Mesendoderm (in vitro differentiated cells): ENCODE measurements around the gene HMX3.
A peak's percentile ranks its signal among the peaks of the same experiment; 100 is the strongest.

Experiments used
- DNase-seq: peaks from one replicate; pipeline ENCODE4 v3.0.0; 2013
- H2AK5ac ChIP-seq: 2 replicates; pipeline ENCODE4 v1.6.1; 2013; ENCODE audit warnings: low read length, inconsistent platforms
- H2BK120ac ChIP-seq: 2 replicates; pipeline ENCODE4 v1.6.1; 2013; ENCODE audit warnings: low read depth, mild to moderate bottlenecking, low read length, moderate library complexity, mixed read lengths
- H2BK15ac ChIP-seq: replicated peaks from 2 replicates; pipeline ENCODE4 v1.6.1; 2013; ENCODE audit warnings: low read depth, mild to moderate bottlenecking, moderate library complexity
- H2BK5ac ChIP-seq: 2 replicates; pipeline ENCODE4 v1.6.1; 2013; ENCODE audit warnings: low read length, inconsistent platforms
- H3K18ac ChIP-seq: 2 replicates; pipeline ENCODE4 v1.6.1; 2013; ENCODE audit warnings: mild to moderate bottlenecking, low read length, mixed read lengths
- H3K23ac ChIP-seq: one replicate; pipeline ENCODE4 v1.6.1; 2013; ENCODE audit warnings: low read length
- H3K27ac ChIP-seq: 2 replicates; pipeline ENCODE4 v1.5.1; 2013; ENCODE audit warnings: low read depth, mild to moderate bottlenecking, inconsistent platforms, low read length, moderate library complexity
- H3K27me3 ChIP-seq: 2 replicates; pipeline ENCODE4 v1.6.1; 2013; ENCODE audit warnings: low read length, control low read depth, mild to moderate bottlenecking, inconsistent platforms; ENCODE audit not compliant: insufficient read depth, poor library complexity
- H3K36me3 ChIP-seq: 2 replicates; pipeline ENCODE4 v1.6.1; 2013; ENCODE audit warnings: low read length, inconsistent platforms; ENCODE audit not compliant: control insufficient read depth, insufficient read depth
- H3K4ac ChIP-seq: one replicate; pipeline ENCODE4 v1.6.1; 2013; ENCODE audit warnings: low read depth, mild to moderate bottlenecking, low read length, moderate library complexity
- H3K4me1 ChIP-seq: 2 replicates; pipeline ENCODE4 v1.6.1; 2013; ENCODE audit warnings: low read depth, low read length, inconsistent platforms; ENCODE audit not compliant: control insufficient read depth
- H3K4me2 ChIP-seq: 2 replicates; pipeline ENCODE4 v1.6.1; 2013; ENCODE audit warnings: low read length
- H3K4me3 ChIP-seq: 2 replicates; pipeline ENCODE4 v1.5.1; 2013; ENCODE audit warnings: mild to moderate bottlenecking, low read length
- H3K56ac ChIP-seq: one replicate; pipeline ENCODE4 v1.6.1; 2013; ENCODE audit warnings: low read length
- H3K79me1 ChIP-seq: 2 replicates; pipeline ENCODE4 v1.6.1; 2013; ENCODE audit warnings: low read length, inconsistent platforms
- H3K79me2 ChIP-seq: 2 replicates; pipeline ENCODE4 v1.6.1; 2013; ENCODE audit warnings: mild to moderate bottlenecking, low read length; ENCODE audit not compliant: control insufficient read depth, insufficient read depth
- H3K9ac ChIP-seq: 2 replicates; pipeline ENCODE4 v1.6.1; 2013; ENCODE audit warnings: low read length, inconsistent platforms
- H4K5ac ChIP-seq: one replicate; pipeline ENCODE4 v1.6.1; 2013; ENCODE audit warnings: low read length
- H4K8ac ChIP-seq: one replicate; pipeline ENCODE4 v1.6.1; 2013; ENCODE audit warnings: low read depth, mild to moderate bottlenecking, control low read depth, low read length, moderate library complexity
- WGBS: extraction: QIAGEN DNeasy Blood & Tissue Kit; methylation state at CpG from one replicate; pipeline ENCODE4 v1.1.7; 2013; ENCODE audit warnings: low lambda C conversion rate, missing lambda C conversion rate; ENCODE audit not compliant: insufficient coverage; ENCODE audit errors: extremely low coverage; 5-methylcytosine and 5-hydroxymethylcytosine counted together

HMX3 gene

GRCh38 chr10:123144697-123145541, 9.1 kb downstream of the HMX3 start:
- Histone ChIP-seq H3K27ac (no peak overlapping the region), H3K4me2 (no peak overlapping the region), H3K36me3 (no peaks in the 10 kb centered on the region), H3K18ac (no peak overlapping the region), H3K27me3 (peaks cover 94% of the 10 kb centered on the region), H3K79me1 (no peaks in the 10 kb centered on the region), H2BK5ac (no peak overlapping the region), H2BK15ac (no peak overlapping the region), H3K4me3 (no peak overlapping the region), H2AK5ac (no peak overlapping the region), H3K4ac (no peak overlapping the region), H3K23ac (no peak overlapping the region), H2BK120ac (no peak overlapping the region), H4K5ac (no peak overlapping the region), H3K56ac (no peak overlapping the region), H3K9ac (no peak overlapping the region), H3K4me1 (no peaks in the 10 kb centered on the region), H3K79me2 (no peaks in the 10 kb centered on the region), H4K8ac (no peak overlapping the region)
- no CpG with 5 or more reads among the region's 29 CpGs for WGBS
- DNase-seq, result peak; percentile 64

GRCh38 chr10:123145542-123146012, 9.8 kb downstream of the HMX3 start:
- Histone ChIP-seq H3K27me3 (peaks cover 94% of the 10 kb centered on the region), H2AK5ac (no peak overlapping the region)
- no CpG with 5 or more reads among the region's 14 CpGs for WGBS

GRCh38 chr10:123146013-123146893, 10.5 kb downstream of the HMX3 start:
- no peak overlapping the region for H3K18ac ChIP-seq
- no peaks in the 10 kb centered on the region for H3K4me1 ChIP-seq
- no peak overlapping the region for H4K5ac ChIP-seq
- no peak overlapping the region for H2BK120ac ChIP-seq
- H2BK15ac ChIP-seq, result no peak overlapping the region
- no peak overlapping the region for H4K8ac ChIP-seq
- no peak overlapping the region for H3K4me3 ChIP-seq
- H3K4ac ChIP-seq, result no peak overlapping the region
- H3K27me3 ChIP-seq, result peaks cover 92% of the 10 kb centered on the region
- WGBS, result no CpG with 5 or more reads among the region's 59 CpGs
- no peaks in the 10 kb centered on the region for H3K79me2 ChIP-seq
- no peak overlapping the region for H3K9ac ChIP-seq
- H3K79me1 ChIP-seq, result no peaks in the 10 kb centered on the region
- H3K27ac ChIP-seq, result no peak overlapping the region
- no peak for DNase-seq
- H2AK5ac ChIP-seq, result no peak overlapping the region
- H2BK5ac ChIP-seq, result no peak overlapping the region
- H3K36me3 ChIP-seq, result no peaks in the 10 kb centered on the region
- peak overlapping the region; percentile 32 for H3K56ac ChIP-seq
- no peak overlapping the region for H3K23ac ChIP-seq
- no peak overlapping the region for H3K4me2 ChIP-seq

More at GRCh38 chr10:123145542-123146012, 9.8 kb downstream of the HMX3 start:
- Histone ChIP-seq H3K27ac (no peak overlapping the region), H4K8ac (no peak overlapping the region), H2BK15ac (no peak overlapping the region), H2BK5ac (no peak overlapping the region), H3K36me3 (no peaks in the 10 kb centered on the region), H3K56ac (no peak overlapping the region), H3K9ac (no peak overlapping the region), H3K79me1 (no peaks in the 10 kb centered on the region), H3K4me2 (no peak overlapping the region), H3K4me3 (no peak overlapping the region), H3K79me2 (no peaks in the 10 kb centered on the region), H3K4me1 (no peaks in the 10 kb centered on the region), H3K18ac (no peak overlapping the region), H2BK120ac (no peak overlapping the region), H4K5ac (no peak overlapping the region), H3K23ac (no peak overlapping the region), H3K4ac (no peak overlapping the region)
- no peak for DNase-seq

GRCh38 chr10:123146894-123147634, 11.3 kb downstream of the HMX3 start:
- H4K8ac ChIP-seq, result no peak overlapping the region
- no peak overlapping the region for H3K23ac ChIP-seq
- no peak overlapping the region for H3K4ac ChIP-seq
- no peaks in the 10 kb centered on the region for H3K79me2 ChIP-seq
- WGBS, result no CpG with 5 or more reads among the region's 24 CpGs
- no peak overlapping the region for H3K4me3 ChIP-seq
- no peak overlapping the region for H2AK5ac ChIP-seq
- no peaks in the 10 kb centered on the region for H3K4me1 ChIP-seq
- H3K27ac ChIP-seq, result no peak overlapping the region
- no peak for DNase-seq
- H3K4me2 ChIP-seq, result no peak overlapping the region
- H3K9ac ChIP-seq, result no peak overlapping the region
- H2BK5ac ChIP-seq, result no peak overlapping the region
- no peaks in the 10 kb centered on the region for H3K79me1 ChIP-seq
- no peaks in the 10 kb centered on the region for H3K36me3 ChIP-seq
- no peak overlapping the region for H4K5ac ChIP-seq
- no peak overlapping the region for H2BK15ac ChIP-seq
- no peak overlapping the region for H3K18ac ChIP-seq
- peaks cover 87% of the 10 kb centered on the region for H3K27me3 ChIP-seq
- H2BK120ac ChIP-seq, result no peak overlapping the region
- peak overlapping the region; percentile 32 for H3K56ac ChIP-seq

- no peak within 1 kb of the TSS for H2BK120ac ChIP-seq
- H2BK15ac ChIP-seq, result no peak within 1 kb of the TSS
- H3K79me1 ChIP-seq, result no peaks in the 10 kb centered on the region
- peak within 1 kb of the TSS; percentile 44 for H3K56ac ChIP-seq
- H2BK5ac ChIP-seq, result no peak within 1 kb of the TSS
- no peak within 1 kb of the TSS for H3K23ac ChIP-seq
- no peak within 1 kb of the TSS for H3K4me3 ChIP-seq
- H3K4ac ChIP-seq, result no peak within 1 kb of the TSS
- no peak within 1 kb of the TSS for H4K8ac ChIP-seq
- no peaks in the 10 kb centered on the region for H3K4me1 ChIP-seq
- peaks cover 80% of the 10 kb centered on the region for H3K27me3 ChIP-seq
- no peaks in the 10 kb centered on the region for H3K79me2 ChIP-seq
- H3K27ac ChIP-seq, result no peak within 1 kb of the TSS
- H4K5ac ChIP-seq, result no peak within 1 kb of the TSS
- H3K36me3 ChIP-seq, result no peaks in the 10 kb centered on the region
- no peak within 1 kb of the TSS for H2AK5ac ChIP-seq
- H3K4me2 ChIP-seq, result peak within 1 kb of the TSS; percentile 19
- no peak within 1 kb of the TSS for H3K18ac ChIP-seq
- WGBS, result no CpG with 5 or more reads among the region's 64 CpGs
- H3K9ac ChIP-seq, result no peak within 1 kb of the TSS
- peak; percentile 60 for DNase-seq
These were observed 12.1 kb downstream of the HMX3 start, which contains the start of gene HMX2 for GRCh38 chr10:123147635-123148413. Gene HMX2 (plus strand): TSS chr10:123148136. CDS start chr10:123148379, 243 bp downstream.
